Measurements from ENCODE around the gene ZNF407.

Gene ZNF407

GRCh38 chr18:74739926-74740325 lies 142.3 kb downstream of the ZNF407 start:
- no peak for TF ChIP-seq CTCF (IDR thresholded peaks at IDR 0.05; ENCODE audit: low read depth, low read length, missing control alignments)
- no peak for DNase-seq (ENCODE audit: low read depth)
- in situ Hi-C loops (cut with HindIII; ENCODE audit: low sequenced_read_pairs): no loop called here
- H3K4me3 ChIP-seq (ENCODE audit: low read depth, low read length): no peak overlapping the region

GRCh38 chr18:74742573-74743243 lies 145.0 kb downstream of the ZNF407 start:
- H3K4me3 ChIP-seq (ENCODE audit: low read depth, low read length): no peak overlapping the region
- no peak for DNase-seq (ENCODE audit: low read depth)
- in situ Hi-C loops (cut with HindIII; ENCODE audit: low sequenced_read_pairs): no loop called here
- no peak for TF ChIP-seq CTCF (IDR thresholded peaks at IDR 0.05; ENCODE audit: low read depth, low read length, missing control alignments)

DNA sequence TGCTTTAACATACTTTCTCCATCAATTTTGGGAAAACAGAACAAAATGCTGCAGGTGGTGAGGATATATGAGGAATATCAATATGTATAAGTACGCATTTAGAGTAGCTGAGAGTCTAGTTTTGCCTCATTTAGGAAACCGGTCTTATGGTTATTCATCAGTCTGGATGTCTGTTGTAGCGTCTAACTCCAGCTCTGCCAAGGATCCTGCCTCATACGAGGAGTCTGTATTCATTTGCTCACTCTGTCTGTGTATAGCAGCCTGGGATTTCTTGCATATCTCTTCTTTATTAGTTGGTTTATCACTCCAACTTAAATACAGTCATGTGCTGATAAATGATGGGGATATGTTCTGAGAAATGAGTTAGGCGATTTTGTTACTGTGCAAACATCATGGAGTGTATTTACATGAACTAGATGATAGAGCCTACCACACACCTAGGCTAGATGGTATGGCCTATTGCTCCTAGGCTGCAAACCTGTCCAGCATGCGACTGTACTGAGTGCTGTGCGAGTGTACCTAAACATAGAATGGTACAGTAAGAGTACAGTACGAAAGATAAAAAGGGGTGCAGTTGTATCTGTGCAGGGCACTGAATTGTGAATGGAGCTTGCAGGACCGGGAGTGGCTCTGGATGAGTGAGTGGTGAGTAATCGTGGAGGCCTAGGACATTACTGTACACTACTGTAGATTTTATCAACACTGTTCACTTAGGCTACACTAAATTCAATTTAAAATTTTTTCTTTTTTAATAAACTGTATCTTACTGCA lies 148.1 kb downstream of the ZNF407 start:
- no peak overlapping the region for H3K4me3 ChIP-seq (ENCODE audit: low read depth, low read length)
- no peak for DNase-seq (ENCODE audit: low read depth)
- TF ChIP-seq CTCF (IDR thresholded peaks at IDR 0.05; ENCODE audit: low read depth, low read length, missing control alignments): no peak
- in situ Hi-C loops (cut with HindIII; ENCODE audit: low sequenced_read_pairs): no loop called here

DNA sequence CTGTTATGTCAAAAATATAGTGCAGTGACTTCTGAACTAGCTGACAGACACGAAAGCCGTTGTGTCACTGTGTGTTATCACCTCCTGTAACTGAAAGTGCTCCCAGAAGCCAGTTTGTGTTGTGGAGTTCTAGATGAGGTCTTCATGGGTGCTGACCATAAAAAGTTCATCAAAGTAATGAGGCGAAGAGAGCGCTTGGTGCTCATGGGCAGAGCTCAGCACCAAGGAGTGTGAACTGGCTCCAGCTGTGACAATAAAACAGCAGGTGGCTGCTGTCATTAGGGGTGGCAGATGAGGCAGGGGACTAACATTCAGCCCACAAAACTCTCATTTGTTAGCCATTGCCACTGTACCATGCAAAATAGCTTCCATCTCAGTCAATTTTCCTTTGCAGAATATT lies 151.1 kb downstream of the ZNF407 start:
- in situ Hi-C loops (cut with HindIII; ENCODE audit: low sequenced_read_pairs): no loop called here
- DNase-seq (ENCODE audit: low read depth): no peak
- TF ChIP-seq CTCF (IDR thresholded peaks at IDR 0.05; ENCODE audit: low read depth, low read length, missing control alignments): no peak
- no peak overlapping the region for H3K4me3 ChIP-seq (ENCODE audit: low read depth, low read length)

DNA sequence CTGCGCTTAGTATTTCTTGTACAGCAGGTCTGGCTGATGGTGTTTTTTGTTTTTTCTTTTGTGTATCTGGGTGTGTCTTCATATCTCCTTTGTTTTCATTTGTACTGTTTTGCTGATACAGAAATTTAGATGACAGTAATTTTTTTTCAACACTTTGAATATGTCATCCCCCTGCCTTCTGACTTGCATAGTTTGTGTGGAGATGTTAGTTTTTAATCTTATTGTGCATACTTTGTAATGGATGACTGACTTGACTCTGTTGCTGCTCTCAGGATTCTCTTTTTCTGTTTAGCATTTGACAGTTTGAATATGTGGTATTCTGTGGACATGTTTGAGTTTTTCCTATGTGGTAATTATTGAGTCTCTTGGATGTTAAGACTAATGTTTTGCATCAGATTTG lies 161.3 kb downstream of the ZNF407 start:
- no peak overlapping the region for H3K4me3 ChIP-seq (ENCODE audit: low read depth, low read length)
- DNase-seq (ENCODE audit: low read depth): no peak
- in situ Hi-C loops (cut with HindIII; ENCODE audit: low sequenced_read_pairs): no loop called here
- no peak for TF ChIP-seq CTCF (IDR thresholded peaks at IDR 0.05; ENCODE audit: low read depth, low read length, missing control alignments)

DNA sequence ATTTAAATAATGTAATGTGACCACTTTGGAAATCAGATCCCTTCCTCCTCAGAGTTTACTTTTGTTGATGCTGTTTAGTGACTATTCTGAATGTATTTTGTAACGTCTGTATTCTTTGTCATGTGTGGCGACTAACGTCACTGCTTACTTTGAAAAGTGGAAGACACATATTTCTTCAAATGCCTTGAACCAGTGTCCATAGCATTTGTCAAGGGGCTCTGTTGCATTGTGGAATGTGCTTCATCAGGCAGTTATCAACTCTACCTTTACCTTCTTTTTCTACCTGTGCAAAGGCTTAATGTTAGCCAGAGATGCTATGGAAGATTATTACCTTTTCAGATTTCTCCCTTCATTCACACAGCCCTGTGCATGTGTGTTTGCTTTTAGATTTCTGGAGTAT lies 162.4 kb downstream of the ZNF407 start:
- H3K4me3 ChIP-seq (ENCODE audit: low read depth, low read length): no peak overlapping the region
- no peak for DNase-seq (ENCODE audit: low read depth)
- in situ Hi-C loops (cut with HindIII; ENCODE audit: low sequenced_read_pairs): no loop called here
- no peak for TF ChIP-seq CTCF (IDR thresholded peaks at IDR 0.05; ENCODE audit: low read depth, low read length, missing control alignments)
